Body of pancreas (tissue), 4 donors: Measurements from ENCODE around the gene PTMS.

Experiments
- POLR2A ChIP-seq, 3 donors: fragments of 450-650 bp; IDR thresholded peaks; one replicate each; pipeline ENCODE4 v1.6.1; 2016; ENCODE audit warnings: antibody characterized with exemption in 3 of 3, mild to moderate bottlenecking in 2 of 3
- TF ChIP-seq, protein P1 (sequence below), 7 experiments: fragments of 450-650 bp in 4 of 7; fragments of 200-600 bp in 3 of 7; sonication (generic) in 3 of 7; IDR thresholded peaks; one replicate each; pipeline ENCODE4 v1.5.1; 2016 to 2019; ENCODE audit warnings: antibody characterized with exemption in 7 of 7

DNA sequence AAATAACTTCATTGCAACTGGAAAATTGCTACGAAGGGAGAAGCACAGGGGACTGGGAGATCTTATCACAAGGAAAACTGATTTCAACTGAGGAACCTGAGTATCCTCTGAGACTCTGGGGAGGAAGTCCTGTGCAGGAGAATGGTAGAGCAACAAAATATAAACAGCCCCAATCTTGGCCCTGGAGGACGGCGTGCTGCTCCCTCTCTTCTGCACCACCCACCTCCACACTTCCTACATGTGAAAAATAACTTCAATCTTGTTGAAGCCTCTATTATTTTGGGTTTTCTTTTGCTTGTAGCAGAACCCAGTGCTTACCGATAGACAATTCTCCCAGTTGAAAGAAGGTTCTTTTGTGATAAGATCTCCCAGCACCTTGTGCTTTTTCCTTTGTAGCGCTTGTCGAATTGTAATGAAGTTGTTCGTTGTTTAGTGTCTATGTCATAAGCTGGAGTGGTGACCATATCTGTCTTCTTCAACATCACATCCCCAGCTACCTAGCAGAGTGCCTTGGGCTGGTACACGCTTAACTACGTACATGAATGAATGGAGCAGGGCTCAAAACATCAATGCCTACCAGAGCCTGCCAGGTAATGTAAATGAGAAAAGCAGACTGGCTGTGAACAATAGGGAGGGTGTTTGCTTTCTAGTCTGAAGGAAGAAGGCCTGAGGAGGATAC is 20.4 kb downstream of the PTMS start:
- TF ChIP-seq, protein P1, sequence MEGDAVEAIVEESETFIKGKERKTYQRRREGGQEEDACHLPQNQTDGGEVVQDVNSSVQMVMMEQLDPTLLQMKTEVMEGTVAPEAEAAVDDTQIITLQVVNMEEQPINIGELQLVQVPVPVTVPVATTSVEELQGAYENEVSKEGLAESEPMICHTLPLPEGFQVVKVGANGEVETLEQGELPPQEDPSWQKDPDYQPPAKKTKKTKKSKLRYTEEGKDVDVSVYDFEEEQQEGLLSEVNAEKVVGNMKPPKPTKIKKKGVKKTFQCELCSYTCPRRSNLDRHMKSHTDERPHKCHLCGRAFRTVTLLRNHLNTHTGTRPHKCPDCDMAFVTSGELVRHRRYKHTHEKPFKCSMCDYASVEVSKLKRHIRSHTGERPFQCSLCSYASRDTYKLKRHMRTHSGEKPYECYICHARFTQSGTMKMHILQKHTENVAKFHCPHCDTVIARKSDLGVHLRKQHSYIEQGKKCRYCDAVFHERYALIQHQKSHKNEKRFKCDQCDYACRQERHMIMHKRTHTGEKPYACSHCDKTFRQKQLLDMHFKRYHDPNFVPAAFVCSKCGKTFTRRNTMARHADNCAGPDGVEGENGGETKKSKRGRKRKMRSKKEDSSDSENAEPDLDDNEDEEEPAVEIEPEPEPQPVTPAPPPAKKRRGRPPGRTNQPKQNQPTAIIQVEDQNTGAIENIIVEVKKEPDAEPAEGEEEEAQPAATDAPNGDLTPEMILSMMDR (IDR thresholded peaks at IDR 0.05), result no peak
- TF ChIP-seq POLR2A (IDR thresholded peaks at IDR 0.05), result no peak
